GM18519 (cell line): Measurements from ENCODE around the gene RUNX1.
"Not testable (repeated sequence)": the region's sequence is repeated elsewhere in the genome, so short reads cannot be mapped to it uniquely, and the experiment has no call there.

Source experiments
- ATAC-seq: cut with Tn5 transposase; IDR thresholded peaks from one replicate; pipeline ENCODE4 v1.9.1; 2021; ENCODE audit warnings: mild to moderate bottlenecking, moderate library complexity; ENCODE audit not compliant: unreplicated experiment, low FRiP score

Gene RUNX1

GRCh38 chr21:34979383-34979782, 69.7 kb downstream of the RUNX1 start:
- no peak for ATAC-seq

DNA sequence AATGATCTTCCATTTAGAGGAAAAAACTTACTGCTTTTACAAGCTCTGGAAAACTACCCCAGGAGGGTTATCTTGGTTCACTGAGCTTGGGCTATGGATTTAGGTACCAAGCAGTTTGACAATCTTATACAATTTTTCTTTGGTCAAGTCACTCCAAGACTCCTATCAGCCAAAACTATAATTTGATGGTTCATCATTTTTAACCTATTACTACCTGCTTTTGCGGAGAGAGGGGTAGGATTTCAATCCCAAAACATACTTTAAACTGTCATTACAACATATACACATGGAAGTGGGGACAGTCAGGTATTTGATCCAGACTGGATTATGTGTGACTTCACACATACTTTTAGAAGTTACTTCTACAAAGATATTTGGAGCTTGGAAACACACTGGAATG, 71.8 kb downstream of the RUNX1 start:
- no peak for ATAC-seq

DNA sequence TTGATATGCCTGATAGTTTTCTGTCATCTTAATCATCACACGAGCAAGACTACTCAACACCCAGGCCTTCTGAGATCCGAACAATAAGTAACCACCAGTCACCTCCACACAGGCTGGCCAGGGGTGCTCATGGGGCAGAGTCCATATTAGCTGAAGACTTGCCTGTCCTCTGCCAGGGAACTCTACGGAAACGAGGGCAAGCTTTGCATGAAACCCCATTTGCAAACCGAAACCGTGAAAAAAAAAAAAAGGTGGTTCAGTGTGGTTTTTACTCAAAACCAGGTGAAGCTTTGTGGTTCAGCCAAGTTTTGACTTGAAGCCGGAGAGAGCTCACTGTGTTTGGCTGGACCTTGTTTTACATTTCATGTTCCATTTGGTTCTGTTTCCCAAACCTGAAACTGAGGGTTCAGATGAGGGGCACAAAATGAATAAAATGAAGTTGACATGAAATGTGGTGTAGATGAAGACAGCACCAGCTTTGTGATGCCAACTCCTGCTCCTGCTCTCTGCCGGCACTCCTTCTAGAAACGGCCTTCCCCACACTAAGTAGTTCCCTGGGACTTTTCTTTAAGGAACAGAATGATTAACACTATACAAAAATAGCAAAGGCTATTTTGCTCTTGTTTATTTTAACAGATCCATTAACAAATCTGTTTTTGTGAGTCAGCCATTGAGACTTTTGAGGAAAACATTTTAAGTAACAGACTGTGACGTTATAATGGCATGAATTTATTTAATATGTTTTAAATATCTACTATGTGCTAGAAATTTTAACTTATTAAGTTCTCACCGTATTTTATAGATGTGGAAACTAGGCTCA, 74.7 kb downstream of the RUNX1 start:
- ATAC-seq = peak; percentile 69

GRCh38 chr21:34973685-34974084, 75.4 kb downstream of the RUNX1 start:
- no peak for ATAC-seq

- no peak for ATAC-seq
Observed at GRCh38 chr21:34971656-34972055, 77.4 kb downstream of the RUNX1 start.

- ATAC-seq = no peak
Observed at GRCh38 chr21:34970566-34970965, 78.5 kb downstream of the RUNX1 start.

GRCh38 chr21:34970167-34970500, 79.0 kb downstream of the RUNX1 start:
- ATAC-seq = no peak

GRCh38 chr21:34969423-34970166, 79.5 kb downstream of the RUNX1 start:
- no peak for ATAC-seq

GRCh38 chr21:34968414-34969333, 80.4 kb downstream of the RUNX1 start:
- ATAC-seq = no peak

DNA sequence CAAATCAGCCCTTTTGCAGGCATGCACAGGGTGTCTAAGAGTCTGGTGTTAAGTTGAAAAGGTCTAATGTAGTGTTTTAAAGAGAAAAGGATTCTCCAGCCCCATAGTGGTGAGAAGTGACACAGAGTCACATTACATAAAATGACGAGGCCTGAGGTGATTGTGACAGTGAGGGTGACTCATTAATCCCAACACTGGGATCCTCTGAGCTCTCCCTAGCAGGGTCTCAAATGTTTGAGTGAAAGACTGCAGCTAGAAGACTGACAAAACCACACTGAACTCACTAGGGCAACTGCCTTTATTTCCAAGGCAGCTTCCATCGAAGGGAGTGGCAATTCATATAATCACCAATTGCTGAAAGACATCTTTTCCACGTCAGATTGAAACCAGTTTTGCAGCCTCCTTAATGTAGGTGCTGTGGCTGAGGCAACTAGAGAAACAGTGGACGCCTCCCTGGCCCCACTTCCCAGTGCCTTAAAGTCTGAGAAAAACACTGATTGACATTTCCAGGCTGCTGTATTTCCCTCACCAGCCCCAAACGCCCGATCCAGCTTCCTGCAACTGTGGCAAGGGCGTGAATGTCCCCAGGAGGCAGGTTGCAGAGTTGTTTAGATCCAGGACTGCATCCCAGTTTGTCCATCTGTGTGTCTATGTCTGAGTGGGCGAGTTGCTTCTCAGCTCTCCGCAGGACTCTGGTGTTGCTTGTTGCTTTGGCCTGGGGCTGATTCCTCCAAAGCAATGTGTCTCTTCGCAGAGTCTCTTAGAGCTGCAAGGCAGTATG, 81.4 kb downstream of the RUNX1 start:
- no peak for ATAC-seq

DNA sequence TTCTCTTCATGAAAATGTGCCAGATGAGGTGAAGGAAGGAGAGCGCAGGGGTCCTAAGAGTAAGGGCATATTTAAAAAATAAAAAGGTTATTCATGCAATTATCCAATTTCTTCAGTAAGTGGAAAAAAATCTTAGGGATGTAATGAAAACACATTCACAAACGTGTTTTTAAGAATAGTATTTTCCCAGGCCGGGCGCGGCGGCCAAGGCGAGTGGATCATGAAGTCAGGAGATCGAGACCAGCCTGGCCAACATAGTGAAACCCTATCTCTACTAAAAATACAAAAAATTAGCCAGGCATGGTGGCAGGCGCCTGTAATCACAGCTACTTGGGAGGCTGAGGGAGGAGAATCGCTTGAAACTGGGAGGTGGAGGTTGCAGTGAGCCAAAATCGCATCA, 82.2 kb downstream of the RUNX1 start:
- not testable (repeated sequence) for ATAC-seq

- ATAC-seq = no peak
Observed at GRCh38 chr21:34965200-34966174, 83.6 kb downstream of the RUNX1 start.

GRCh38 chr21:34962586-34963222, 86.4 kb downstream of the RUNX1 start:
- ATAC-seq = no peak

DNA sequence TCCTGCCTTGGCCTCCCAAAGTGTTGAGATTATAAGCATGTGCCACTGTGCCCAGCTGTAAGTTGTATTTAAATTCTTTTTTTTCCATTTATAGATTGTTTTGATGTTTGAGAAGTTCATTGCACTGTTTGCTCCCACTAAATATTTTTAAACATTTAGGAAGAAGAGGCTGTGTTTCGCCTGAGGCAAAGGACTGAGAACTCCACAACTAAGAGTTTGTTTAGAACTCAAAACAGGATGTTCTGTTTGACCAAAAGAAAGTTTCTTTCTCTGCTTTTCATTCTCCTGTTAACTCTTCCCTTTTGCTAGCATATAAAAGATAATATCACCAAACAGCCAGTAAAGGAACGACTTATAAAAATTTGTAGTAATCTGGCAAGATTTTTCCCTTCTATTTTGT, 87.0 kb downstream of the RUNX1 start:
- no peak for ATAC-seq

- ATAC-seq = no peak
Observed at GRCh38 chr21:34960687-34961086, 88.4 kb downstream of the RUNX1 start.

DNA sequence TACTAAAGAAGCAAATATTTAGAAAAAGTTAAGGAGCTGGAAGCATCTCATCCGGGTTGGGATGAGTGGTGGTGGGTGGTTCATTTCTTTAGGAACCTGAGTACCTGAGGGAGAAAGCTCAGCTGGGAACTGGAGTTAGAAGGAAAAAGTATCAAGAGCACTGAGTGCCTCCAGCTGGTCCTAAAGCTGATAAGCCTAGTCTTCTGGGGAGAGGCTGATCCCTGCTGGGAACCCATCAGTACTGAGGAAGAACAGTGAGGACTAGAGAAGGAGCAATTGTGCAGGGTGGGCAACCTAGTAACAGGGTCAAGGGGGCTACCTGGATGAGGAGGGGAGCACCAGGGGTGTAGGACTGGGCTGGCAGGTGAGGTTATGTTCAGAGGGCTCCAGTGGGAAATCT, 89.5 kb downstream of the RUNX1 start:
- no peak for ATAC-seq

DNA sequence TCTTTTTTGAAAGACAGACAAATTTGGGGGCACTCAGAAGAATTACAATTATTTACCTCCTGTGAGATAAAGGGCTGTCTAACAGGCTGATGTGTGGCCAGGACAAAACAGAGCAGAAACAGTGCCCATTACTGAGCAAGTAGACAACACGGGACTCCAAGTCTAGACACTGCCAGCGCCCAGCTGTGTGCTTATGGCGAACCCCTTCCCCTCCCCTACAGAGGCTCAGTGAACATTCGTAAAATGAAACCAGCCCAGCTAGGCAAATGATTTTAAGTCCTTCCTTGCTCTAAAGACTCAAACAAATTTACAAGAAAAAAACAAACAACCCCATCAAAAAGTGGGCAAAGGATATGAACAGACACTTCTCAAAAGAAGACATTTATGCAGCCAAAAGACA, 91.1 kb downstream of the RUNX1 start:
- ATAC-seq = no peak

- ATAC-seq = no peak
Observed at GRCh38 chr21:34956416-34957316, 92.4 kb downstream of the RUNX1 start.
